IPS-11a (cell line): Measurements from ENCODE around the gene CYSRT1.

ENCODE experiments used
- H3K4me3 ChIP-seq: one replicate; pipeline ENCODE4 v1.5.1; 2013; ENCODE audit warnings: low read depth, low read length, control low read depth

CYSRT1 gene

DNA sequence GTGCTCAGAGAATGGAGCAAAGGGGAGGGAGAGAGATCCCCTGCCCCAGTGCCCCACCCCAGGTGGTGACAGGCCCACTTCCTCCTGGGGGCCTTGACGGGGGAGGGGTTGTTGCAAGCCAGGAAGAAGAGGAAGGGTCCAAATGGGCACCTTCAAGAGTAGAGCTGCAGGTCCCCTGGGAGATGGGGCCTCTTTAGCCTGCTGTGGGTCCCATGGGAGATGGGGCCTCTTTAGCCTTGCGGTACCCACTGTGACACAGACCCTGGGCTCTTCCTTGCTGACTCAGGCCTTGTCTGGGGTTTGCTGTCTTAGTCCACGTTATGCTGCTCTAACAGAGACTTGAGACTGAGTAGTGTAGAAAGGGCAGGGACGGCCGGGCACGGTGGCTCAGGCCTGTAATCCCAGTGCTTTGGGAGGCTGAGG, 43.0 kb downstream of the CYSRT1 start:
- H3K4me3 ChIP-seq, result no peak overlapping the region

DNA sequence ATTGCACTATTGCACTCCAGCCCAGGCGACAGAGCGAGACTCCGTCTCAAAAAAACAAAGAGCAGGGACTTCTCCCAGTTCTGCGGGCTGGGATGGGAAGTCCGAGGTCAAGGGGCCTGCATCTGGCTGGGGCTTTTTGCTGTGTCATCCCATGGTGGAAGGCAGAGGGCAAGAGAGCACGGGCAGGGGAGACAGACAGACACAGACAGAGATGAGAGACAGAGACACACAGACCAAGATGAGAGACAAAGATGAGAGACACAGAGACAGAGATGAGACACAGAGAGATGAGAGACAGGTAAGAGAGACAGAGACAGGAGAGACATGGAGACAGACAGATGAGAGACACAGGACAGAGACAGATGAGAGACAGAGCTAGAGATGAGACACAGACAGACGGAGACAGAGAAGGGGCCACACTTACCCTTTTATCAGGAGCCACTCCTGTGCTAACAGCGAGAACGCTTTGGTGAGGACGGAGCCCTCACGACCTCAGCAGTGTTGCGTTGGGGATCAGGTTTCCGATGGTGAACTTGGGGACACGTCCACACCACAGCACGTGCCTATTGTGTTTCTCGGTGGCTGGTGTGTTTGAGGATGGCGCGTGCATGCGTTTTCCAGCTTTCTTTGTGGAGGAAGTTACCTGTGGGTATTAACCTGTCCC, 43.7 kb downstream of the CYSRT1 start:
- H3K4me3 ChIP-seq, result no peak overlapping the region

DNA sequence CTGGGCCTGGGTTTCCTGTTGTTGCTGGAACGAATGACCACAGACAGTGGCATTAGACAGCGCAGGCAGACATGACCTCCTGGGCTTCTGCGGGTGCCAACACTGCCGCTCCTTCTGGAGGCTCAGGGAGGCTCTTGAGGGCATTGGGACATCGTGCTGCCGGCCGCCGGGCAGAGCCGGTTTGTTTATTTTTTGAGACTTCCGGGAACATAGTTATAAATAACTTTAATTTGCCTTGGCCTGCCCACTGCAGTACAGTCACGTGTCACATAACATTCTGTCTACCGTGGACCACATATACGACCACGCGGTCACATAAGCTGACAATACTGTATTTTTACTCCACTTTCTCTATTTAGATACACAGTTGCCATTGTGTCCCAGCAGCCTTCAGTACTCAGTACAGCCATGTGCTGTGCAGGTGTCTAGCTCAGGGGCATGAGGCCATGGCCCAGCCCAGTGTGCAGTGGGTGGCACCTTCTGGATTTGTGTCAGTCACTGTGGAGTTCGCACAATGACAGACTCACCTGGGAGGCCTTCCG, 44.3 kb downstream of the CYSRT1 start:
- H3K4me3 ChIP-seq, result no peak overlapping the region

DNA sequence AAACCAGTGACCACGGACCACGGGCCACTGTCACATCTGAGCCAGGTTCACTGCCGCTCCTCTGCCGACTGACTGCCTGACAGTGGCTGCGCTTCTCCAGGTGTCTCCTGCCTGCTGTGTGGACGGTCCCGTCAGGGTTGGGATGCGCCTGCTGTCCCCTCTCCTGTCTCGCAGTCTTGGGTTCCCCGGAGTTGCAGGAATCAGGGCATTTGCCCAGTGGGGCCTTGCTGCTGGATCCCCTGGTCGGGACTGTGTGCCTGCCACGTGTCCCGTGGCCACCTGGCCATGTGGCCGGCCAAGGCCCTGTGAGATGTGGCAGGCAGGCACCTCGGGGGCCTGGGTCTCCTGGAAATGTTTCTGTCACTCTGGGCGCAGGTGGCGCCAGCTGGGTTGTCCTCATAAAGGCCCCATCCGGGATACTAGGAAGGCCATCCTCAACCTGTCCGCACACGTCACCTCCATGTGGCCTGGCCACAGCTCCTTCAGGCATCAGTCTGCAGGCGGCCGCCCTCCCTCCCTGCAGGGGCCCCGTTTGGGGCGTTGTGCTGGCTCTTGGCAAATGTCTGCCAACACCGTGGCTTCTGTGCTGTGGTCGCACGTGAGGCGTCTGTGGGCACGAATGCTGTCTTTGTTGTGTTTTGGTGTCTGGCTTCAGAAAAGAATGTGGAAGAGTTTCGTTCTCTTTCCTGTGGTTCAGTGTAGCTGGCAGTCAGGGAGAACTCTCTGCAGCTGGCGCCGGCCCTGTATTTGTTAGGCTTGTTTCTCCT, 46.1 kb downstream of the CYSRT1 start:
- H3K4me3 ChIP-seq, result no peak overlapping the region

DNA sequence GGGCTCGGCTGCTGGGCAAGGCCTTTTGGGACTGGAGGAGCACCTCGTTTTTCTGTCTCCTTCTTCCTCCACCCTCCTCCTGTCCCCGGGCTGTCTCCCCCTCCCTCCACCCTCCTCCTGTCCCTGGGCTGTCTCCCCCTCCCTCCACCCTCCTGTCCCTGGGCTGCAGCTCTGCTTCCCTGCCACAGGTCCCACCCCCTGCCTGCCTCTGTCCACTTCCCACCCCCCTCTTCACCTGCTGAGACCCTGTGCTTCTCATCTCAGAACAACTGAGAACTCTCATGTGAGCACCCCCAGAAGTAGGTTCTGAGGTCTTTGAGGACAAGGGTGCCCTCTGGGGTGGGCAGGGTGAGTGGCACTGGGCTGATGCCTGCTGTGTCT, 46.7 kb downstream of the CYSRT1 start:
- no peak overlapping the region for H3K4me3 ChIP-seq

DNA sequence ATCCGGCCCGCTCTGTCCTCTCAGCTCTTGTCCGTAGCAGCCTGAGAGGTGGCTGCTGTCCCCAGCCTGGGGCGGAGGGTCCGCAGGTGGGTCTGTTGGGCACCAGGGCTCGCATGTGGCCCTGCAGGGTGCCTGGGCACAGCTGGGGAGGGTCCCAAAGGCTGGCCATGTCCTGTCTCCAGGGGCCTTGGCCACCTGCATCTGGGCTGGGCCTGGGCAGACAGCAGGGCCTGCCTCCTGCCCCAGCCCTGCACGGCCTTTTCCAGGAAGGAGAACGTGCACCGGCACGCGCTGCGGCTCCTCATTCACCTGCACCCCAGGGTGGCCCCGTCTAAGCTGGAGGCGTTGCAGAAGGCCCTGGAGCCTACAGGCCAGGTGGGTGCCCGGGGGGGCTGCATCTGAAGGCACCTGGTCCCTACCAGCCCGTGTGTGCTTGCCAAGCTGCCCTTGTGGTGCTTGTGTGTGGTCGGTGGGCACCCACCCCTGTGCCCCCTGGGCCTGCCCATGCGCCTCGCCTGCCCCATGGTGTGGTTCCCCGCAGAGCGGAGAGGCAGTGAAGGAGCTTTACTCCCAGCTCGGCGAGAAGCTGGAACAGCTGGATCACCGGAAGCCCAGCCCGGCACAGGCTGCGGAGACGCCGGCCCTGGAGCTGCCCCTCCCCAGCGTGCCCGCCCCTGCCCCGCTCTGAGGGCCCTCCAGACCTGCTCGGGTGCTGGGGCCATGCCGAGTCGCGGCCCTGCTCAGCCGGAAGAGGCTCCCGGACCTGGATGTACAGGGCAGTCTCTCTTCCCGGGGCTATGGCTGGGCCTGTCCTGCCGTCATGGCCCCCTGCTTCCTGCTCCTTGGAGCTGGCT, 47.5 kb downstream of the CYSRT1 start:
- no peak overlapping the region for H3K4me3 ChIP-seq

DNA sequence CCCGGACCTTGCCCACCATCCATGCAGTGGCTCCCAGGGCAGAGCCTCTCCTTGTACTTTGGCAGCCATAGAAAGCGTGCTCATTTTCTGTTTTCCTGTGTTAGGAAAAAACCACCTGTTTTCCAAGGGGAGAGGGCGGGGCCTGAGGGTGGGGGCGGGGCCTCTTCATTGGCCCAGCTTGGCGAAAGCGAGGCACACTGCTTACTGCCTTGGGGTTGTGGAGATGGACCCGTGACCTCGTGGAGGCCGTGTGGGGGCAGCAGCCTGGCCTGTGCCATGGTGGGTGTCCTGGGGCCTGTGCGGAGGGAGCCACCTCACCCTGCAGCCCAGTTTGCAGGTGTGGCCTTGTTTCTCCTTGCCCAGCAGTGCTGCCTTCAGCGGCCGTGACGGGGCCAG, 48.1 kb downstream of the CYSRT1 start:
- H3K4me3 ChIP-seq, result no peak overlapping the region

DNA sequence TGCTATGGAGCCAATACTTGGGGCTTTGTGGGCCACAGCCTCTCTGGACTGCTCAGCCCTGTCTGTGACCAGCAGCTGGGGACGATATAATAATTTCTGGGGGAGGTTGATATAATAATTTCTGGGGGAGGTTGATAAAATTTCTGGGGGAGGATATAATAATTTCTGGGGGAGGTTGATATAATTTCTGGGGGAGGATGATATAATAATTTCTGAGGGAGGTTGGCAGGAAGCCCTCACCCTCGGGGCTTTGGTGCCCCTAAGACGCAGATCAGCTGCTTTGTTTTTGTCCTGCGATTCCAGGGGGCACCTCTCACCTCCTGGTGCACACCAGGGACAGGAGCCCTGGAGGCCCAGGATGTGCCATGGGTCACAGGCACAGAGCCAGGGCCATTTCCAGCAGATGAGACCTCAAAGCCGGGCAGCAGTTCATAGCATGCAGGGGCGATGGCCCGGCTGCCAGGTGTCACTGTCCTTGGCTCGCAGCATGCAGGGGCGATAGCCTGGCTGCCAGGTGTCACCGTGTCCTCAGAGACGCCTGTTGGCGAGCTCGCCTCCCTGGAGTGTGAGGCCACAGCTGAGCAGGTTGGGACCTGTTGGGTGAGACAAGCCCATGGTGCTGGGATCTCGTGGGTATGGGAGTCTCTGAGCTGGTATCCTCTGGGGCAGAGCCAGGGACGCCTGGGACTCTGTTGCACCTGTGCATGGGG, 48.8 kb downstream of the CYSRT1 start:
- H3K4me3 ChIP-seq, result no peak overlapping the region

DNA sequence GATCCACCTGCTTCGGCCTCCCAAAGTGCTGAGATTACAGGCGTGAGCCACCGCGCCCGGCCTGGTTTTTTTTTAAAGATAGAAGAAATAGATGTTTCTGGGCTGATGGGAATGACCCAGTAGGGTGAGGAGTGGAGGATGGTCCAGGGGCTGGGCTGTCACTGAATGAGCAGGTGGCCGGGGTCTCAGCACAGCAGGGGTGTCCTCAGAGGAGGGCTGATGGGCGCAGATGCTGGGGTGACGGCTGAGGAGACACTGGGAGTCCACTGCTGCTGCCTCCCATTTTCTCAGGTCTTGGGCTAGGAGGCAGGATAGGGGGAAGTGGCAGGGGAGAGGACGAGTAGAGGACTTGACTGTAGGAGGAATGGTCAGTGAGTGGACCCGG, 50.2 kb downstream of the CYSRT1 start:
- no peak overlapping the region for H3K4me3 ChIP-seq
